Hematopoietic multipotent progenitor cell treated with erythropoietin and hydrocortisone succinate and interleukin-3 and kit ligand, for 17 days (in vitro differentiated cells): ENCODE data around the gene LMAN1.

ENCODE experiments used
- DNase-seq: peaks from one replicate; pipeline ENCODE4 v3.0.0-alpha.2; 2015; ENCODE audit warnings: low spot score

LMAN1 gene

DNA sequence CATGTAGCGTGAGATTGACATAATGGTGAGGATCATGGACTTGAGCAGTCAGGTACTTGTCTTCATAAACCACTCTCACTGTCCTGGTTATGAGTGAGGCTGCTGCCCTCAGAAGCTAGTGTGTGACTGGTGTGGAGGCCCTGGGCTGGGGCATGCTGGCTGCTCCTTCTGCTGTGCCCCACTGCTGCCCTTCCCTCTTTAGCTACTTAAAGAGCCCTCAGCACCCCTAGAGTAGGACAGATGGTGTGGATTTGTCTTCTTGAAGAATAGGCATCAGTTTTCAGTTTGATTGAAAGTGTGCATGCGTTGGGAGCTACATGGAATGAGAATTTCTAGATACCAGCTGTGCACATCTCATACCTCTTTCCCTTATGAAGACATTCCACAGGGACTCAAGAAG, 56.1 kb downstream of the LMAN1 start:
- no peak for DNase-seq

DNA sequence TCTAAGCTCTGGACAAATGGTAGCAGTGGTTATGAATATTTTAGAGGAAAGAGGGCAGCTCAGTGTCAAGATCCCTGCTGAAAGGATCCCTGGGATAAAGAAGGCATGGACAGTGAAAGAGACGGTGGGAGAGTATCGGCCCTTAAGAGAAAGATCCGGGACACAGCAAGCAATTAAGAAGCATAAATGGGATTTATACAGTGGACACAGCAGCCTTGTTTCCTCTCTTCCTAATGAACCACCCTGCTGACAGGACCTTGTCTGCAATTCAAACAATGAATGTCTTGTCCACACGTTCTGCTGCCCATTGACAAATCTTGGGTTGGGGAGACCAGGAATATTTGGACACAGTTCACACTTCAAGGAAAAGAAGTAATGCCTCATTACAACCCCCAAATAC, 57.1 kb downstream of the LMAN1 start:
- DNase-seq = no peak

DNA sequence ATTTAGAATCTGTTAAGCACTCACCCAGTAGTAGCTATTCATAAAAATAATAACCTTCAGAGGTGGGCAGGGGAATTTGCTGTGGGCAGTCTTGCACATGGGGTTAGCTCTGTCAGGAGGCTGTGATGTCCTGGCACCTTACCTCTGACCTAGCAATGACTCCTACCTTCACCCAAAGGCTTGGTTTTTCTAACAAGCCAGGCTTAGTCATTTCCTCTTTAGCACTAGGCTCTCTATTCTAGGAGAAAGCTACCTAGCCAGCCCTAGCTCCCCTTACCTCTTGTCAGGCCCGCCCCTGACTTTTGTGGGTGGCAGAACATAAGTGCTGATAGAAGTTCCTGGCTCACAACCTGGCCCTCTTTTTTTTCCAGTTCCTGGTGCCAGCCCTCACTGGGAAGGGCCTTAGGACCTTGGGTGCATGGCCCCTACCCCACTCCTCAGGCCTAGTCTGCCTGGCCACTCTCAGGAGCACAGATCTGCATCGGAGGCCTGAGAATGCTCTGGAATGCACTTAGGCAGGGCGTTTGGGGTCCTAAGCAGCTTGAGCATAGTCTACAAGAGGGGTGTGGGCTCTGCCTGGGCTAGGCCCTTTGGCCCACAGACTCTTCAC, 58.3 kb downstream of the LMAN1 start:
- no peak for DNase-seq

DNA sequence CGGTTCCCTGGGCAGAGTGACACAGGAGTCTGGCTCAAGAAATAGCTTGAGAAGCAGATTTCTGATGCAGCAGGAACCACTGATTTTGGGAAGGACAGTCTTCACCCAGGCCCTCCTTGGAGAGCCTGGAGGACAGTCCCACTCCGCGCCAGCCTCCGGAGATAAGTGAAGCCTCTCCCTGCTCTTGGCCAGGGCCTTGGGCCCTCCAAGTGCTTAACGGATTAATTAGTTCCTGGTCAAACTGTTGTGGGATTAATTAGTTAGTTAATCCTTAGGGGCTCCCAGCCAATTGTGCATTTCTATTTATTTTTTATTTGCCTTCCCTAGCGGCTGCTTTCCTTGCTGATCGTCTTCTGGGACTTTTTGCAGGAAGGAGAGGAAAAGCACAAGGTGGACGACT, 60.2 kb downstream of the LMAN1 start:
- DNase-seq = no peak

DNA sequence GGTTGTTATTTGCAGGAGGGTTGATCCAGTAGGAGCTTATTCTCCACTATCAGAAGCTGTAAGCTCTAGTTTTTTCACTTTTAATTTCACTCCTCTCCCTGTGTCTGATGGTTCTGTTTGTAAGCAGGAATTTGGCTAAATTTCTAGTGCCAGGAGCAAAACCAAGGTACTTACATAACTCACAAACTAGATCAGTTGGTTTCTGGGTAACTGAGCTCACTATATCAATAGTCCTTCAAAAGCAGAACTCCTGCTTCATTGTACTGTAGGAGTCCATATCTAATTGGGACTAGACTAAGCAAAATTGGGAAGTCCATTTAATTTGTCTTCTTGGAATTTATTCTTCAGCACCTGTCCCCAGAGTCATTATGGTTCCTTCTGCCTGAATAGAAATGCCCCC, 65.7 kb downstream of the LMAN1 start:
- no peak for DNase-seq

DNA sequence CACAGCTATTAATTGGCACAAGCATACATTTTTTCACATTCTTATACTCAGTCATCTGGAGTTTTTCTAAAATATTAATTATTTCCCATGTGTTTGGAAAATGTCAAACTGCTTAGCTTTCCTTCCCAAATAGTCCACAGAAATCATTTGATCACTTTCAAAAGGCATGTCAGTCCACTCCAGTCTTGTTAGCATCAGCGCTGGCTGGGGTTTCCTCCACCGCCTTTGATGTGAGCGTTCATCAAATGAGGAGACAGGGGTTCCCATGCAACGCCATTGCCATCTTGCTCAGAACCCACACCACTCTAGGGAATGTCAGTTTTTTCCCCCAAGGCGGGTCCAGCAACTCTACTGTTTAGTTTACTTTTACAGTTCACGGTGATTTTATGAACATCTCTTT, 72.7 kb downstream of the LMAN1 start:
- DNase-seq = no peak

DNA sequence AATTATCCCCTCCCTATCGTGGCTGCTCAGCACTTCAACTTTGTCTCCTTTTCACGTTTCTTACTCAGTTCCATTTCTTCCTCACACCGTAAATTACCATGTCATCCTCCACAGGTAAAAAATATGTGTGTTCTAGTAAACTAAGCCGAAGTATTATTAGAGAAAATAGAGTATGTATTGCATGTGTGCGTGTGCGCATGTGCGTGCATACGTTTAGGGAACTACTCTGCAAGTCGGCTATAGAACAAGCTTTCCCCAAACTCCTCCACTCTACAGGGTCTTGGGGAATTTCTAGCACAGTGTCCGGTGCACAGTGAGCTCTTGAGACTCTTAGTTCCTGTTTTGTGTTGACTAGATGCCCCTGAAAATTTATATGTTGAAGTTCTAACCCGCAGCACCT, 76.7 kb downstream of the LMAN1 start:
- no peak for DNase-seq

DNA sequence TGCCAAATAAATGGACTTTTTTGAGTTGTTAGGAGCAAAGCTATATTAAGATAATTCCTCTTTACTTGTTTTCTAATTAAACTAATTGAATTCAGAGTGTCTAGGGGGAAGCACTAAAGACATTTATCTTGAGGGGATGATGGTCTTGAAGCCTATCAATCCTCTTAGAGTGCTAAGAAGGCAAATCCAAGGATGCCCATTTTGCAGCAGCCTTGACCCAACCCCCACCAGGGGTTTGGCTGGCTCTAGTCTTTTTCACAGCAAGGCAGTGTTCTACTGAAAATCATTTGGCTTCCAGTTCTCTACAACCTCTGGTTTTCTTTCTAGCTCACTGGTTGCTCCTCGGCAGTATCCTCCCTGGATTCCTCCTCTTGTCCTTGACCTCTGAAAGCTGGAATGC, 79.3 kb downstream of the LMAN1 start:
- DNase-seq = no peak

DNA sequence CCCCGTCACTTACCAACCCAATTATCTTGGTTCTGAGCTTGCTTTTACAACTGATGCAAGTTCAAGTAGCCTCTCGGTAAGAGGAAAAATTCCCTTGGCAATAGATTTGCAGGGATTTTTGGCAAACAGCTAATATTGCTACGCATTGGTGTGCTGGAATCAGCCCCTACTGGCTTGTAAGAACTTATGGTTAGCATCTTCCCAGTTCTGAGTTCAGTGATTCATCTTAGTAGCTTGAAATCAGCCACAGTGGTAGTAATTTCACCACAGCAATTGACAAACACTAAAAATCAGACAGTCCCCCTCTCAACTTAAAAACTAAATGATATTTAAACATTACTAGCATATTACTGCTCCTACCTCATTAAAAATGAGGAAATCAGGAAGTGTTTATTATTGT, 79.9 kb downstream of the LMAN1 start:
- no peak for DNase-seq

DNA sequence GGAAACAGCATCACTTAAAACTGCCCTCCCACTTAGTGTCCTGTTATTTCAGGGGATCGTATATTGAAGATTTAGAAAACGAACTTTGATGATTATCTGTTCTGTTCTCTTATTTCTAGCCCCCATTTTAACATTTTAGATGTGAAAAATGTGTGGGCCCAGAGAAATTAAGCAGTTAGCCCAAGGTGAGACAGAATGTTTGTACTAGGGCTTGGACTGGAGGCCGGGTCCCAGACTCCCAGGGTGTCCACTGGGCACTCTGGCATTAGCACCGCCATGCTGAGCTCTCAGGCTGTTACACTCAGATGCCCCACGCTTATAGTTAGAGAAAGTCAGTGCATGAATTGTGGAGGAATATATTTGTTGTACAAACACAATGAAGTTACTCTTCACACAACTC, 80.3 kb downstream of the LMAN1 start:
- no peak for DNase-seq
